ENCODE results near the gene SLC25A31. TPM values are rescaled to one million over a fixed set of nuclear protein-coding genes. Genes with fewer than 3 reads are reported as not detected.

The SLC25A31 gene
- total and polyA plus RNA-seq, 10 of the 15 experiments (the other 5 are each of a cell fraction or from before 2014, with no cell fraction given) = not detected

GRCh38 chr4:127771535-127772275, 41.5 kb downstream of the SLC25A31 start:
- Histone ChIP-seq H3K4me2 (ENCODE audit: control insufficient read depth, insufficient read depth) (no peak overlapping the region), H3K36me3 (ENCODE audit: control insufficient read depth in 2 of 2, insufficient read depth in 2 of 2, low read length in 1 of 2) (no peaks in the 10 kb centered on the region), H4K20me1 (ENCODE audit: control insufficient read depth, insufficient read depth) (no peaks in the 10 kb centered on the region), H2AFZ (ENCODE audit: control insufficient read depth, low read depth, low read length) (no peak overlapping the region), H3K4me3 (no peak overlapping the region), H3K9me3 (replicated peaks; ENCODE audit: control insufficient read depth, insufficient read depth, low read length) (no peaks in the 10 kb centered on the region), H3K27me3 (replicated peaks in 1 of 2; ENCODE audit: control insufficient read depth in 2 of 2, insufficient read depth in 2 of 2, low read length in 1 of 2) (no peaks in the 10 kb centered on the region; a peak in 1 of 4 replicates), H3K9ac (ENCODE audit: control insufficient read depth, insufficient read depth, low read length) (no peak overlapping the region), H3K79me2 (ENCODE audit: control insufficient read depth, insufficient read depth, low read length) (no peaks in the 10 kb centered on the region), H3K4me1 (ENCODE audit: control insufficient read depth, insufficient read depth, low read length) (no peaks in the 10 kb centered on the region), H3K27ac (ENCODE audit: control insufficient read depth, insufficient read depth) (no peak overlapping the region)
- DNase-seq (ENCODE audit: low read depth, low spot score) = no peak
- intact Hi-C loops (cut with micrococcal nuclease; ENCODE audit: unreplicated experiment) (no loop called here), in situ Hi-C loops (cut with MboI) (no loop called here)
- 33% methylated on average over 4 of the region's 4 CpGs for WGBS (ENCODE audit: insufficient coverage, insufficient replicate concordance, low lambda C conversion rate, missing lambda C conversion rate)
- POLR2A ChIA-PET = no interaction called here
- no peak for FAIRE-seq
- no TSS peak for BruUV-seq (replicated peaks)
- CTCF ChIA-PET = no interaction called here
- TF ChIP-seq EGR1 (IDR thresholded peaks at IDR 0.05; ENCODE audit: borderline replicate concordance in 1 of 2, low read depth in 2 of 2, low read length in 2 of 2) (no peak), NFIC (IDR thresholded peaks at IDR 0.05; ENCODE audit: low read depth, low read length) (no peak), EED (IDR thresholded peaks at IDR 0.05; ENCODE audit: low read depth) (no peak), PKNOX1 (IDR thresholded peaks at IDR 0.05) (peak; percentile 79), ZNF384 (IDR thresholded peaks at IDR 0.05; ENCODE audit: borderline replicate concordance, low read depth, low read length) (no peak), CREM (IDR thresholded peaks at IDR 0.05; ENCODE audit: low read depth) (no peak), ATF7 (IDR thresholded peaks at IDR 0.05; ENCODE audit: low read depth) (peak; percentile 97), EP300 (IDR thresholded peaks at IDR 0.05; ENCODE audit: borderline replicate concordance in 1 of 2, control insufficient read depth in 1 of 2, low read depth in 2 of 2, low read length in 2 of 2) (0 out of 4 replicates have a peak, but pooled peaks of 1 of the 2 experiments have one; percentile 12), MYC (IDR thresholded peaks at IDR 0.05; ENCODE audit: insufficient read depth, insufficient read length, insufficient replicate concordance, low read length, severe bottlenecking) (no peak)
- TF ChIP-seq, protein P1, sequence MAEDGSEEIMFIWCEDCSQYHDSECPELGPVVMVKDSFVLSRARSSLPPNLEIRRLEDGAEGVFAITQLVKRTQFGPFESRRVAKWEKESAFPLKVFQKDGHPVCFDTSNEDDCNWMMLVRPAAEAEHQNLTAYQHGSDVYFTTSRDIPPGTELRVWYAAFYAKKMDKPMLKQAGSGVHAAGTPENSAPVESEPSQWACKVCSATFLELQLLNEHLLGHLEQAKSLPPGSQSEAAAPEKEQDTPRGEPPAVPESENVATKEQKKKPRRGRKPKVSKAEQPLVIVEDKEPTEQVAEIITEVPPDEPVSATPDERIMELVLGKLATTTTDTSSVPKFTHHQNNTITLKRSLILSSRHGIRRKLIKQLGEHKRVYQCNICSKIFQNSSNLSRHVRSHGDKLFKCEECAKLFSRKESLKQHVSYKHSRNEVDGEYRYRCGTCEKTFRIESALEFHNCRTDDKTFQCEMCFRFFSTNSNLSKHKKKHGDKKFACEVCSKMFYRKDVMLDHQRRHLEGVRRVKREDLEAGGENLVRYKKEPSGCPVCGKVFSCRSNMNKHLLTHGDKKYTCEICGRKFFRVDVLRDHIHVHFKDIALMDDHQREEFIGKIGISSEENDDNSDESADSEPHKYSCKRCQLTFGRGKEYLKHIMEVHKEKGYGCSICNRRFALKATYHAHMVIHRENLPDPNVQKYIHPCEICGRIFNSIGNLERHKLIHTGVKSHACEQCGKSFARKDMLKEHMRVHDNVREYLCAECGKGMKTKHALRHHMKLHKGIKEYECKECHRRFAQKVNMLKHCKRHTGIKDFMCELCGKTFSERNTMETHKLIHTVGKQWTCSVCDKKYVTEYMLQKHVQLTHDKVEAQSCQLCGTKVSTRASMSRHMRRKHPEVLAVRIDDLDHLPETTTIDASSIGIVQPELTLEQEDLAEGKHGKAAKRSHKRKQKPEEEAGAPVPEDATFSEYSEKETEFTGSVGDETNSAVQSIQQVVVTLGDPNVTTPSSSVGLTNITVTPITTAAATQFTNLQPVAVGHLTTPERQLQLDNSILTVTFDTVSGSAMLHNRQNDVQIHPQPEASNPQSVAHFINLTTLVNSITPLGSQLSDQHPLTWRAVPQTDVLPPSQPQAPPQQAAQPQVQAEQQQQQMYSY (CRISPR knock-in tag; IDR thresholded peaks at IDR 0.05) = no peak
- RAD21 ChIA-PET (ENCODE audit: unreplicated experiment) = no interaction called here
- ATAC-seq = peak; percentile 60
- SMC1A ChIA-PET (ENCODE audit: uncharacterized antibody, unreplicated experiment) = interaction anchor here (0.6 kb wide), 2 partner anchors 45 to 46 kb away, joined by 3 read pairs; no protein-coding TSS in a partner anchor

All from GM12878 (cell line).